H1 (cell line): Measurements from ENCODE around the gene BGN. TPM values are rescaled to one million over a fixed set of nuclear protein-coding genes. Genes with fewer than 3 reads are reported as not detected.

Experiments used
- CBX5 ChIP-seq: fragments of 300-800, 300-1000 bp; sonication (generic); IDR thresholded peaks from 2 replicates; pipeline ENCODE4 v1.7.1; 2016; ENCODE audit warnings: antibody characterized with exemption, low read length, low read depth
- EGR1 ChIP-seq: IDR thresholded peaks from 2 replicates; pipeline ENCODE4 v1.6.1; 2011; ENCODE audit warnings: low read depth, low read length, borderline replicate concordance
- FOSL1 ChIP-seq: IDR thresholded peaks from 2 replicates; pipeline ENCODE4 v1.6.1; 2011; ENCODE audit warnings: mild to moderate bottlenecking, low read depth, low read length, moderate library complexity; ENCODE audit not compliant: insufficient read depth
- JUN ChIP-seq: IDR thresholded peaks from 2 replicates; pipeline ENCODE4 v1.6.1; 2011; ENCODE audit warnings: low read depth, mild to moderate bottlenecking, improper control_type of control experiment, low read length
- KDM4A ChIP-seq: IDR thresholded peaks from one replicate; pipeline ENCODE4 v1.7.1; 2012; ENCODE audit warnings: low read depth, mild to moderate bottlenecking, moderate library complexity, low read length, inconsistent platforms; ENCODE audit not compliant: severe bottlenecking
- MAFK ChIP-seq: IDR thresholded peaks from 2 replicates; pipeline ENCODE4 v1.6.1; 2012; ENCODE audit warnings: low read depth, mild to moderate bottlenecking, improper control_type of control experiment, low read length
- POLR2A ChIP-seq, 2 experiments: IDR thresholded peaks; 1 replicate in 1 of 2; 2 replicates in 1 of 2; pipeline ENCODE4 v1.6.1; 2011; ENCODE audit warnings: low read depth in 2 of 2, low read length in 2 of 2, mild to moderate bottlenecking in 2 of 2; ENCODE audit errors: control extremely low read depth in 1 of 2
- RFX5 ChIP-seq: IDR thresholded peaks from 2 replicates; pipeline ENCODE4 v1.6.1; 2011; ENCODE audit warnings: low read depth, low read length, improper control_type of control experiment, borderline replicate concordance
- SAP30 ChIP-seq: fragments of 300-600 bp; sonication (generic); IDR thresholded peaks from 2 replicates; pipeline ENCODE4 v1.7.1; 2012; ENCODE audit warnings: low read length, moderate library complexity, mild to moderate bottlenecking, inconsistent platforms; ENCODE audit not compliant: insufficient read depth, insufficient replicate concordance
- SIX5 ChIP-seq: IDR thresholded peaks from 2 replicates; pipeline ENCODE4 v1.6.1; 2011; ENCODE audit warnings: mild to moderate bottlenecking, low read depth, low read length
- SP4 ChIP-seq: IDR thresholded peaks from 2 replicates; pipeline ENCODE4 v1.6.1; 2012; ENCODE audit warnings: low read length, inconsistent platforms
- TAF7 ChIP-seq: optimal IDR thresholded peaks from 2 replicates; pipeline ENCODE3; 2011; ENCODE audit warnings: low read depth, mild to moderate bottlenecking, inconsistent platforms, low read length, moderate library complexity, borderline replicate concordance
- TCF12 ChIP-seq: IDR thresholded peaks from 2 replicates; pipeline ENCODE4 v1.6.1; 2011; ENCODE audit warnings: low read depth, mild to moderate bottlenecking, low read length
- polyA plus RNA-seq, 7 experiments: library from polyadenylated mRNA; depleted of rRNA in 3 of 7; stranded (reverse) in 5 of 7; unstranded in 2 of 7; fragments of >200 nt in 5 of 7; fragments of 200-250 nt in 2 of 7; gene quantifications; 1 replicate in 5 of 7; 2 replicates in 1 of 7; 4 replicates in 1 of 7; pipeline versions ENCODE4 v1.2.1 to v1.2.3, GENCODE V29; 2011 to 2013; ENCODE audit warnings: missing spikeins in 2 of 7, mixed read lengths in 2 of 7
- total RNA-seq: library from RNA; stranded (reverse); fragmentation: NEBNext Ultra II Directional; extraction: Animal tissue kit (Norgen Biotek cat#: 25700); gene quantifications from 2 replicates; pipeline ENCODE4 v1.2.1, GENCODE V29; 2021
- TF ChIP-seq, protein P1 (sequence below), 3 experiments: IDR thresholded peaks; 1 replicate in 2 of 3; 2 replicates in 1 of 3; pipeline versions ENCODE4 v1.5.1 to v1.6.1; 2011; ENCODE audit warnings: low read length in 3 of 3, mild to moderate bottlenecking in 3 of 3, inconsistent platforms in 2 of 3, low read depth in 1 of 3, moderate library complexity in 1 of 3; ENCODE audit not compliant: insufficient read depth in 1 of 3; ENCODE audit errors: control extremely low read depth in 1 of 3
- TF ChIP-seq, protein P2 (sequence below): IDR thresholded peaks from 2 replicates; pipeline ENCODE4 v1.6.1; 2011; ENCODE audit warnings: low read depth, mild to moderate bottlenecking, low read length; ENCODE audit not compliant: insufficient read depth
- TF ChIP-seq, protein P3 (sequence below): IDR thresholded peaks from 2 replicates; pipeline ENCODE4 v1.6.1; 2012; ENCODE audit warnings: inconsistent platforms

Gene BGN
- total and polyA plus RNA-seq, 2 of the 8 experiments (the other 6 are each of a cell fraction or from before 2014, with no cell fraction given), result 1.8 to 2.4 TPM

DNA sequence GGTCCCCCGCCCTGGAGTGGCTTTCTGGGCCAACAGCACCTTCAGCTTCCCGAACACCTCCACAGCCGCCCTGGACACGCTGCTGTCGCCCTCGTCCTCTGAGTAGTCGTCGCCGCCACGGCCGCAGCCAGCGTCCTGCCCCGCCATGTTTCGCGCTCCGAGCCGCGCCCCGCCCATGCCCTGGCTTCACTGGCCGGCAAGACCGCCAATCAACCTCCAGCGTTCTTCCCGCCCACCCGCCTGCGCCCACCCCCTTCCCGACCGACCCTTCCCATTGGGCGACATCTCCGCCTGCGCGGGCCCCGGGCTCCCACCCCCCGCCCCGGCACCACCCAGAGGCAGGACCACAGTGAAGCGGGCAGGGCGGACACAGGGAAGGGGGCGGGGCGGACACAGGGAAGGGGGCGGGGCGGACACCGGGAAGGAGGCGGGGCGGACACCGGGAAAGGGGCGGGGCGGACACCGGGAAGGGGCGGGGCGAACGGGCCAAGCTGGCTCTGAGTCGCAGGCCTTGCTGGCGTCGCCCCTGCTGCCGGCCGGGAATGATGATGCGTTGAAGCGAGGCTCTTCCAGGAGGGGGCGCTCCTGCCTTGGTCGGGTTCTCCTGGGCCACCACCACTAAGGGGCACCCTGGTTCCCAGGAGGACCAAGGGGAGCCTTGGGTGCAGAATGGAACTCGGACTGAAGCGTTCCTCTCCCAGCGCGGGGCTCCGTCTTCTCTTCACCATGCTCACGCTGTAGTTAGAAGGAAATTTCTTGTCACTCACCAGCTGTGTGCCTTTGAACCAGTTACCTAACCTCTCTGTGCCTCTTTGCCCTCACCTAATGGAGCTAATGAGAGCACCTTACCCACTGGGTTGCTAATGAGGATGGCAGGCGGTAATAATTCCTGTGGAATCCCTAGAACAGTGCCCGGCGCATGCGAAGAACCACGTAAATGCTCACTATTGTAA is 24.1 kb upstream of the BGN start, which contains the start of gene HAUS7 (continued):
- TF ChIP-seq, protein P1, sequence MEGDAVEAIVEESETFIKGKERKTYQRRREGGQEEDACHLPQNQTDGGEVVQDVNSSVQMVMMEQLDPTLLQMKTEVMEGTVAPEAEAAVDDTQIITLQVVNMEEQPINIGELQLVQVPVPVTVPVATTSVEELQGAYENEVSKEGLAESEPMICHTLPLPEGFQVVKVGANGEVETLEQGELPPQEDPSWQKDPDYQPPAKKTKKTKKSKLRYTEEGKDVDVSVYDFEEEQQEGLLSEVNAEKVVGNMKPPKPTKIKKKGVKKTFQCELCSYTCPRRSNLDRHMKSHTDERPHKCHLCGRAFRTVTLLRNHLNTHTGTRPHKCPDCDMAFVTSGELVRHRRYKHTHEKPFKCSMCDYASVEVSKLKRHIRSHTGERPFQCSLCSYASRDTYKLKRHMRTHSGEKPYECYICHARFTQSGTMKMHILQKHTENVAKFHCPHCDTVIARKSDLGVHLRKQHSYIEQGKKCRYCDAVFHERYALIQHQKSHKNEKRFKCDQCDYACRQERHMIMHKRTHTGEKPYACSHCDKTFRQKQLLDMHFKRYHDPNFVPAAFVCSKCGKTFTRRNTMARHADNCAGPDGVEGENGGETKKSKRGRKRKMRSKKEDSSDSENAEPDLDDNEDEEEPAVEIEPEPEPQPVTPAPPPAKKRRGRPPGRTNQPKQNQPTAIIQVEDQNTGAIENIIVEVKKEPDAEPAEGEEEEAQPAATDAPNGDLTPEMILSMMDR (IDR thresholded peaks at IDR 0.05; ENCODE audit: control extremely low read depth in 1 of 3, insufficient read depth in 1 of 3, low read depth in 1 of 3, low read length in 3 of 3), result peak in 2 of 3 experiments; percentile 78 to 98; a peak in 3 of 4 replicates
- TF ChIP-seq RFX5 (no peak), SIX5 (no peak), FOSL1 (no peak), SAP30 (no peak), CBX5 (no peak), TAF7 (no peak), POLR2A (IDR thresholded peaks at IDR 0.05; ENCODE audit: control extremely low read depth in 1 of 2, low read depth in 2 of 2, low read length in 2 of 2) (peak in 1 of 2 experiments; percentile 42; a peak in 1 of 3 replicates), TCF12 (no peak), KDM4A (peak; percentile 23), EGR1 (no peak), MAFK (no peak), SP4 (no peak), JUN (no peak)
- TF ChIP-seq, protein P2, sequence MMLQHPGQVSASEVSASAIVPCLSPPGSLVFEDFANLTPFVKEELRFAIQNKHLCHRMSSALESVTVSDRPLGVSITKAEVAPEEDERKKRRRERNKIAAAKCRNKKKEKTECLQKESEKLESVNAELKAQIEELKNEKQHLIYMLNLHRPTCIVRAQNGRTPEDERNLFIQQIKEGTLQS, result peak; percentile 89
- TF ChIP-seq, protein P3, sequence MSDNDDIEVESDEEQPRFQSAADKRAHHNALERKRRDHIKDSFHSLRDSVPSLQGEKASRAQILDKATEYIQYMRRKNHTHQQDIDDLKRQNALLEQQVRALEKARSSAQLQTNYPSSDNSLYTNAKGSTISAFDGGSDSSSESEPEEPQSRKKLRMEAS, result no peak; the same call in 1 of the 2 replicates
